Left renal cortex interstitium (tissue), 4 donors: Measurements from ENCODE around the gene ME2. TPM values are rescaled to one million over a fixed set of nuclear protein-coding genes. Genes with fewer than 3 reads are reported as not detected.
"Not testable (repeated sequence)": the region's sequence is repeated elsewhere in the genome, so short reads cannot be mapped to it uniquely, and the experiment has no call there.

ENCODE experiments used
- DNase-seq, 4 donors: peaks; one replicate each; pipeline ENCODE4 v3.0.0-alpha.2; 2013; ENCODE audit warnings: low read depth in 4 of 4, low spot score in 2 of 4, missing footprints in 1 of 4
- polyA plus RNA-seq, 4 donors: library from polyadenylated mRNA; unstranded; fragments of 120-200 nt; gene quantifications; one replicate each; pipeline ENCODE4 v1.2.1, GENCODE V29; 2013; ENCODE audit not compliant: insufficient read length in 4 of 4

The ME2 gene
- polyA plus RNA-seq, 4 donors: 33.8 to 38.0 (median 36.4) TPM

- DNase-seq: no peak
These were observed 90.5 kb downstream of the ME2 start for GRCh38 chr18:50969448-50969847.

GRCh38 chr18:50970006-50970405 lies 91.1 kb downstream of the ME2 start:
- no peak for DNase-seq

GRCh38 chr18:50972404-50972803 lies 93.5 kb downstream of the ME2 start:
- DNase-seq: not testable (repeated sequence)

GRCh38 chr18:50973367-50974126 lies 94.6 kb downstream of the ME2 start:
- DNase-seq: no peak

- no peak for DNase-seq
These were observed 98.3 kb downstream of the ME2 start for GRCh38 chr18:50977037-50977760.

GRCh38 chr18:50981381-50981780 lies 102.5 kb downstream of the ME2 start:
- DNase-seq: no peak

GRCh38 chr18:50982086-50982801 lies 103.3 kb downstream of the ME2 start:
- no peak for DNase-seq

- DNase-seq: no peak
These were observed 103.9 kb downstream of the ME2 start for GRCh38 chr18:50982802-50983179.

GRCh38 chr18:50986360-50987087 lies 107.6 kb downstream of the ME2 start:
- DNase-seq: no peak

- no peak for DNase-seq
These were observed 108.3 kb downstream of the ME2 start for GRCh38 chr18:50987261-50987660.

- no peak for DNase-seq
These were observed 110.8 kb downstream of the ME2 start for GRCh38 chr18:50989711-50990110.

- no peak for DNase-seq
These were observed 113.4 kb downstream of the ME2 start for GRCh38 chr18:50992351-50992762.

GRCh38 chr18:50994031-50994430 lies 115.1 kb downstream of the ME2 start:
- DNase-seq: no peak

- DNase-seq: not testable (repeated sequence)
These were observed 124.3 kb downstream of the ME2 start for GRCh38 chr18:51003174-51003573.

Other genes with a start within 250 kb of the ME2 start
- gene MRO, start 59.1 kb upstream of the ME2 start, polyA plus RNA-seq: 1 to 10 TPM; 2.2 to 2.7 (median 2.4) TPM
- gene ELAC1, start 88.9 kb downstream of the ME2 start, polyA plus RNA-seq: 10 to 100 TPM; 15.4 to 17.9 (median 17.0) TPM
- 100 to 1,000 TPM; 149 to 171 (median 160) TPM for gene SMAD4, start 151.1 kb downstream of the ME2 start, polyA plus RNA-seq